ENCODE data around the gene RAI2.

The RAI2 gene

GRCh38 chrX:17860811-17861488 is at the start of gene RAI2:
TSS of gene RAI2 (minus strand) at chrX:17861298. CDS start at chrX:17802010, 59,288 bp downstream.
- no peak for DNase-seq

GRCh38 chrX:17888421-17888820 is 27.3 kb upstream of the RAI2 start:
- no peak for DNase-seq

- DNase-seq = no peak
Measured at GRCh38 chrX:17882680-17883079, 21.6 kb upstream of the RAI2 start.

GRCh38 chrX:17878028-17878670 is 17.1 kb upstream of the RAI2 start:
- no peak for DNase-seq

- DNase-seq = no peak
Measured at GRCh38 chrX:17876135-17876534, 15.0 kb upstream of the RAI2 start.

- DNase-seq = no peak
Measured at GRCh38 chrX:17869580-17869979, 8.5 kb upstream of the RAI2 start.

GRCh38 chrX:17861489-17862011 is 452 bp upstream of the RAI2 start:
- DNase-seq = no peak

- DNase-seq = no peak
Measured at GRCh38 chrX:17860179-17860780, 818 bp downstream of the RAI2 start.

- peak; percentile 13 for DNase-seq
Measured at GRCh38 chrX:17859609-17860178, 1.4 kb downstream of the RAI2 start.

GRCh38 chrX:17854531-17854930 is 6.6 kb downstream of the RAI2 start:
- no peak for DNase-seq

- DNase-seq = no peak
Measured at GRCh38 chrX:17854069-17854468, 7.0 kb downstream of the RAI2 start.

GRCh38 chrX:17851874-17852273 is 9.2 kb downstream of the RAI2 start:
- DNase-seq = no peak

GRCh38 chrX:17848545-17849265 is 12.4 kb downstream of the RAI2 start:
- no peak for DNase-seq

GRCh38 chrX:17846045-17846444 is 15.1 kb downstream of the RAI2 start:
- DNase-seq = no peak

GRCh38 chrX:17844236-17844635 is 16.9 kb downstream of the RAI2 start:
- DNase-seq = no peak

- no peak for DNase-seq
Measured at GRCh38 chrX:17842769-17843525, 18.2 kb downstream of the RAI2 start.

- DNase-seq = no peak
Measured at GRCh38 chrX:17839269-17839668, 21.8 kb downstream of the RAI2 start.

- DNase-seq = no peak
Measured at GRCh38 chrX:17836830-17837229, 24.3 kb downstream of the RAI2 start.

GRCh38 chrX:17833954-17834353 is 27.1 kb downstream of the RAI2 start:
- no peak for DNase-seq

GRCh38 chrX:17831255-17831654 is 29.8 kb downstream of the RAI2 start:
- DNase-seq = no peak

- no peak for DNase-seq
Measured at GRCh38 chrX:17830211-17830610, 30.9 kb downstream of the RAI2 start.

GRCh38 chrX:17829566-17829965 is 31.5 kb downstream of the RAI2 start:
- no peak for DNase-seq

Measured in NCI-H1417 treated with DMSO at 0.1 percent for 48 hours (cell line).